ENCODE results near the gene DOCK4.

- TF ChIP-seq CTCF (IDR thresholded peaks at IDR 0.05) (no peak), ZFX (IDR thresholded peaks at IDR 0.05; ENCODE audit: borderline replicate concordance) (no peak)
Observed at GRCh38 chr7:111710839-111711380, 495.3 kb downstream of the DOCK4 start.

Measured in 22Rv1 (cell line).